GM21526 (cell line): ENCODE data around the gene CSNK1A1.

Experiments
- ATAC-seq: cut with Tn5 transposase; IDR thresholded peaks from one replicate; pipeline ENCODE4 v1.9.1; 2021; ENCODE audit warnings: moderate library complexity; ENCODE audit not compliant: unreplicated experiment, low FRiP score

The CSNK1A1 gene

GRCh38 chr5:149495673-149496072 lies 55.6 kb downstream of the CSNK1A1 start:
- no peak for ATAC-seq

DNA sequence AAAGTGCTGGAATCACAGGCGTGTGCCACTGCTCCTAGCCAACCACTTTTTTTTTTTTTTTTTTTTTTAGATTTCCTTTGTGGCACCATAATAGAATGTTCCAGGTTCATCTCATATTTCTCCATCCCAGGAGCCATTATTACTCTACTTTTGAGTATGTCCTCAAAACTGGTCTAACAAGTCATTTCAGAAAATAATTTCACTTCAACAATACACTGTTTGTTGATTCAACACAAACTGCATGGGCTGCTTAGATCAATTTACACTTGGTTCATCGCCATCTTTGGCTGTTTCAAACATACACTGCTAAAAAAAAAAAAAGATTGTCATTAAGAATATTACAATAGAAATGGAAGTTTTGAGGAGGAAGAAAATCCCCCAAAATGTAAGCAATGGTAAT lies 57.9 kb downstream of the CSNK1A1 start:
- no peak for ATAC-seq

GRCh38 chr5:149492781-149493180 lies 58.5 kb downstream of the CSNK1A1 start:
- ATAC-seq = no peak

- ATAC-seq = no peak
Observed at GRCh38 chr5:149490599-149491485, 60.4 kb downstream of the CSNK1A1 start.

- no peak for ATAC-seq
Observed at GRCh38 chr5:149489605-149490037, 61.6 kb downstream of the CSNK1A1 start.

- ATAC-seq = no peak
Observed at GRCh38 chr5:149488645-149489306, 62.5 kb downstream of the CSNK1A1 start.

DNA sequence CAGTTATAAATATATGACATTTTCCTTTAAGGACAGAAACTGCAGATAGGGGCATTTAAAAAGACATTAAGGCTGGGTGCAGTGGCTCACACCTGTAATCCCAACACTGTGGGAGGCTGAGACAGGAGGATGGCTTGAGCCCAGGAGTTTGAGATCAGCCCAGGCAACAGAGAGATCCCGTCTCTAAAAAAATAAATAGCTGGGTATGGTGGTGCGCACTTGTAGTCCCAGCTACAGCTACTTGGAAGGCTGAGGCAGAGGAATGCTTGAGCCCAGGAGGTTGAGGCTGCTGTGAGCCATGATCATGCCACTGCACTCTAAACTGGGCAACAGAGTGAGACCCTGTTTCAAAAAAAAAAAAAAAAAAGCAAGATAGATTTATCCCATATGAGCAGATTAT lies 63.6 kb downstream of the CSNK1A1 start:
- no peak for ATAC-seq

DNA sequence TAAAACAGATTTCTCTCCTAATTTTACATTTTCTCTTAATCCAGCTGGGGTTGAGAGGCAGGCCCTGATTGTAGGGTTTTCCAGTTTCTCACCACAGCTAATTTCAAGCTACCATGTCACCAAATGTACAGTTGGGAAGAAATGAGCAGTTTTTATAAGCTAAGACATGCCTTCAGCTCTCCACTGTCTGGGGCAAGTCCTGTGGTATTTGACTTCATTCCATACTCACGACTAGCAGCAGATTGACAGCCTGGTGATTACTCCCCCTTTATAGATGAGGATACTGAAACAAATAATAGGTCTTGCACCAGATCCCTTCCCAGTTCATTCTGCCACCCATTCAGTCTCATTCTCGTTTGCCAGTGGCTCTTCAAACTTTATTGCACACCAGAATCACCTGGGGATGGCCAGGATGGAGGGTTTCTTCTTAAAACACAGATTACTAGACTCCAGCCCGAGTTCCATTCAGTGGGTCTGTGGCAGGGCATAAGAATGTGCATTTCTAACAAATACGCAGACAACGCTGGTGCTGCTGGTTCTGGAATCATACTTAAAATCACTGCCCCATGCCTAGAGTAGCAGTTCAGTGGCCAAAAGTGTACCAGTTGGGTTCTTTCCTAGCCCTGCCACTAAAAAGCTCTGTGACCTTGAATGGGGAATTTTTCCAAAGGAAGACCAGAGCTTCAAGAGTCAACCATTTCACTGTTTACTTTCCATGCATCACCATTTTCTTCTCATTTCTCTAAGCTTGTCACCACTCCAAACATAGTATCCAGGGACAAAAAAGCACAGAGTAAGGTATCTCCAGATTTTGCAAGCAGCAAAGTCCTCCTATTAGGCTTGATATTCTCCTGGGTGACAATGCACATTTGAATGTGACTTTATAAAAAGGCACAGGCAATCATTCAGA lies 64.3 kb downstream of the CSNK1A1 start:
- no peak for ATAC-seq

- no peak for ATAC-seq
Observed at GRCh38 chr5:149485655-149486615, 65.3 kb downstream of the CSNK1A1 start.

DNA sequence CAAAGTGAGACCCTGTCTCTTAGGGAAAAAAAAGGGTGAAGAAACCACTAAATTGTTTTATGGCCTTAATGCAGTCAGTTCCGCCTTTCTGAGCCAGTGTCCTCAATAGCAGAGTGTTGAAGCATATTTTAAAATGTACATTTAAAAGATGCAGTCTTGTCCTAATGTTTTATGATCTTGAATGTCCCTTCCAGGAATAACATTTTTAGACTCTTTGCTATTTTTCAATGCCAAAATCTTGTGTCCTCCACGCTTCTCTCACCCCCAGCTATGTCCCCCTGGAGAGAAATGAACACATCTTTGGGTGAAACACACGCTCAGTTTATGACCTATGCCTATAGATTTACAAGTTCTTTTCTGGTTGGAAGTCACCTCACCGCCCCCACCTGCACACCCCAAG lies 69.8 kb downstream of the CSNK1A1 start:
- no peak for ATAC-seq

GRCh38 chr5:149478761-149479160 lies 72.5 kb downstream of the CSNK1A1 start:
- no peak for ATAC-seq

DNA sequence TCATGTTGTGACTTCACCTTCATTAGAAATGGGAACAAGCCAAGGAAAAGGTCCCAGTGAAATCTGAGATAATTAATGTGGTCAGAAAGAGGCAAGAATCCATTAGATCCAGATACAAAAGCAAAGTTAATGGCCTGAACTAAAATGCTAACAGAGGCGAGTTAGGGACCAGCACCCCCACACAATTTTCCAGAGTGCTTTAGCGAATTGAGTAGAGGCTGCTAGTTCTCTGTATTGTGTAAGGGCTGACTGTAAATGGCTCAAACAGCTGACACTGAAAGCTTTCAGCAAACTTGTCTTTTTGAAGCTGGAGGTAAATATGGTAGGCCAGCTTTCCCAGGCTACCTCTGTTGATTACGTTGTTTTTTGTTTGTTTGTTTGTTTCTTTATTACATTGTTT lies 75.5 kb downstream of the CSNK1A1 start:
- ATAC-seq = no peak

DNA sequence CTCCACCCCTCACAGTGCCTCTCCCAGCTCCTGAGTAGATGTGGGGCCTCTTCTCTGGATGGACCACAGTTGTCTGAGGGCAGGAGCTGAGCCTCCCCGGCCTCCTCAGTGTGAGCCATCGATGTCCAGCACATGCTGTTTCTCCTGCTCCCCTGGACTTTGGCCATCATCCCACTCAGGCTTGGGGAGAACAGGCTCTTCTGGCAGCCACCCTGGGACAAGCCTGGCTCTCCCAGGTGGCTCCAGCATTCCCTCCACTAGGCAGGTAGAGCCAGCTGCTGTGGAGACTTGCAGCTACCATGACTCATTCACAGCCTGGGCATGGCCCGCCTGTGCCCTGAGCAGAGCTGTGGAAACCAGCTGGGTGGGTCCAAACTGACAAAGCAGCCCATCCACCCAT lies 77.0 kb downstream of the CSNK1A1 start:
- ATAC-seq = no peak

GRCh38 chr5:149473441-149473840 lies 77.8 kb downstream of the CSNK1A1 start:
- no peak for ATAC-seq

DNA sequence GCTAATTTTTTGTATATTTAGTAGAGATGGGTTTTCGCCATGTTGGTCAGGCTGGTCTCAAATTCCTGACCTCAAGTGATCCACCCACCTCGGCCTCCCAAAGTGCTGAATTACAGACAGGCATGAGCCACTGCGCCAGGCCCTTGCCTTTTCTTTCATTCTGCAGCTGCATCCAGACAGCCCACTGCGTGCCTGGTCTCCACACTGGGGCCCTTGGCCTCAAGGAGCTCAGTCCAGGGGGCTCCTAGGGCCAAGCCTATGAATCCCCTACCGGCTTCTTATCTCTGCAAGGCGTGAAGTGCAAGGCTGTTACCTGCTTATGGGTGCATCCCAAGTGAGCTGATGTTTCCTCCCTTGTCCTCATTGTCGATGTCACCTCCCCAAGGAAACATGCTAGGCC lies 78.8 kb downstream of the CSNK1A1 start:
- no peak for ATAC-seq

- no peak for ATAC-seq
Observed at GRCh38 chr5:149471406-149472183, 79.6 kb downstream of the CSNK1A1 start.

- ATAC-seq = no peak
Observed at GRCh38 chr5:149470942-149471341, 80.3 kb downstream of the CSNK1A1 start.

DNA sequence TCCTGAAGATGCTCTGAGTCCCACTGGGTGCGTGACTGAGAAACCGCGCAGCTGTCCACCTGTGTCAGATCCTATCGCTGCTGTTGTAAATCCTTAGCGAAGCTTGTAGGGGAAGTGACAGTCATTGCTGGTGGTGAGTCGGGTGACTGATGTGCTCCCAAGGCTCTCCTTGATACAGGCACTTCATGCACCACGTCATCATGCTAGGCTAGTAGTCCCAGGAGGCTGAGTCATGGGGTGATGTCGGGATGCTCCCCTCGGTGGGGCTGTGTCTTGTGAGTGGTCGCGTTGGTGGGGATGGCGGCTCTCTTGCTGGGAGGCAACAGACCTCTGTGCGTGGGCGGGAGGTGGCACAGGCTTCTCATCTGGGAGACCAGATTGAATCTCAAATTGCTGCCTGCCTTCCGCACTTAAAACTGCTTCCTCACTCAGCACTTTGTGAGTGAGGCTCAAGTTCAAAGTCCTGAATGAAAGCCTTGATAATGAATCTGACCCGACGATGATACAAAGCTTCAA lies 84.7 kb downstream of the CSNK1A1 start:
- ATAC-seq = no peak
